WTC11 (cell line): Measurements from ENCODE around the gene NKAIN4. TPM values are rescaled to one million over a fixed set of nuclear protein-coding genes. Genes with fewer than 3 reads are reported as not detected.

Experiments used
- ATAC-seq: fragments of 200-7000 bp; cut with Tn5 transposase; 2 replicates; pipeline ENCODE4 v1.10.0; 2021; ENCODE audit warnings: mild to moderate bottlenecking, moderate library complexity
- CTCF ChIA-PET: fragments of 300-600 bp; sonication (Branson Sonifier 250); formaldehyde crosslinking; loops from one replicate; lab custom pipeline; 2021; ENCODE audit warnings: antibody characterized with exemption; lab: Charles Lee
- POLR2A ChIA-PET: fragments of 350-600 bp; sonication (Branson Sonifier 250); formaldehyde crosslinking; loops from one replicate; lab custom pipeline; 2021; ENCODE audit warnings: antibody characterized with exemption; lab: Charles Lee
- DNase-seq: peaks from one replicate; pipeline ENCODE4 v3.0.0; 2021; ENCODE audit warnings: low spot score
- H3K27ac Mint-ChIP-seq: 2 replicates; pipeline ENCODE4 v1.8.0; 2021; ENCODE audit warnings: mixed read lengths
- H3K27me3 Mint-ChIP-seq: 2 replicates; pipeline ENCODE4 v1.8.0; 2021; ENCODE audit warnings: low read depth, mild to moderate bottlenecking, moderate library complexity, mixed read lengths
- H3K36me3 Mint-ChIP-seq: 2 replicates; pipeline ENCODE4 v1.8.0; 2021; ENCODE audit warnings: mixed read lengths
- H3K4me1 Mint-ChIP-seq: 2 replicates; pipeline ENCODE4 v1.8.0; 2022; ENCODE audit warnings: mixed read lengths
- H3K4me3 Mint-ChIP-seq: 2 replicates; pipeline ENCODE4 v1.8.0; 2021; ENCODE audit warnings: mild to moderate bottlenecking, moderate library complexity, mixed read lengths
- H3K9me3 Mint-ChIP-seq: 2 replicates; pipeline ENCODE4 v1.8.0; 2021; ENCODE audit warnings: mixed read lengths
- ATF1 ChIP-seq: sonication (generic); formaldehyde crosslinking; IDR thresholded peaks from 2 replicates; pipeline ENCODE4 v1.8.1; 2023; ENCODE audit warnings: mild to moderate bottlenecking, moderate library complexity, missing genetic modification reagents
- GRHL2 ChIP-seq: fragments of 250-450 bp; sonication (Bioruptor Pico); IDR thresholded peaks from 2 replicates; pipeline ENCODE4 v1.8.0; 2022; ENCODE audit warnings: mild to moderate bottlenecking, moderate library complexity; ENCODE audit not compliant: insufficient replicate concordance, severe bottlenecking
- HMGXB4 ChIP-seq: sonication (generic); formaldehyde crosslinking; IDR thresholded peaks from 2 replicates; pipeline ENCODE4 v1.8.1; 2023; ENCODE audit warnings: mild to moderate bottlenecking, moderate library complexity, missing genetic modification reagents
- JAZF1 ChIP-seq: fragments of 250-450 bp; sonication (Bioruptor Pico); IDR thresholded peaks from 2 replicates; pipeline ENCODE4 v1.9.0; 2021; ENCODE audit warnings: moderate library complexity, mild to moderate bottlenecking, inconsistent platforms
- JUN ChIP-seq: sonication (generic); formaldehyde crosslinking; IDR thresholded peaks from 2 replicates; pipeline ENCODE4 v1.8.0; 2023; ENCODE audit warnings: mild to moderate bottlenecking, missing genetic modification reagents
- KAT7 ChIP-seq: sonication (generic); formaldehyde crosslinking; IDR thresholded peaks from 2 replicates; pipeline ENCODE4 v1.8.1; 2023; ENCODE audit warnings: missing genetic modification reagents, mild to moderate bottlenecking, borderline replicate concordance
- MXD4 ChIP-seq: fragments of 250-450 bp; sonication (Bioruptor Pico); IDR thresholded peaks from 2 replicates; pipeline ENCODE4 v1.8.0; 2021; ENCODE audit warnings: mild to moderate bottlenecking, moderate library complexity, borderline replicate concordance
- NR1H2 ChIP-seq: sonication (generic); formaldehyde crosslinking; IDR thresholded peaks from 2 replicates; pipeline ENCODE4 v1.9.0; 2021; ENCODE audit warnings: mild to moderate bottlenecking, moderate library complexity, missing genetic modification reagents
- NR2C2 ChIP-seq: sonication (generic); formaldehyde crosslinking; IDR thresholded peaks from 2 replicates; pipeline ENCODE4 v1.8.0; 2022; ENCODE audit warnings: mild to moderate bottlenecking, missing genetic modification reagents
- PRRX2 ChIP-seq: fragments of 250-450 bp; sonication (Bioruptor Pico); IDR thresholded peaks from 2 replicates; pipeline ENCODE4 v1.8.0; 2021; ENCODE audit warnings: mild to moderate bottlenecking
- SOX15 ChIP-seq: fragments of 250-450 bp; sonication (Bioruptor Pico); IDR thresholded peaks from 2 replicates; pipeline ENCODE4 v1.9.0; 2021; ENCODE audit warnings: mild to moderate bottlenecking
- TEAD4 ChIP-seq: sonication (generic); formaldehyde crosslinking; IDR thresholded peaks from 2 replicates; pipeline ENCODE4 v1.8.0; 2022; ENCODE audit warnings: mild to moderate bottlenecking, missing genetic modification reagents
- TP53 ChIP-seq: sonication (generic); formaldehyde crosslinking; IDR thresholded peaks from 2 replicates; pipeline ENCODE4 v1.8.1; 2023; ENCODE audit warnings: mild to moderate bottlenecking, missing genetic modification reagents
- ZBTB21 ChIP-seq: sonication (generic); formaldehyde crosslinking; IDR thresholded peaks from 2 replicates; pipeline ENCODE4 v1.8.1; 2023; ENCODE audit warnings: mild to moderate bottlenecking, missing genetic modification reagents, borderline replicate concordance
- ZNF232 ChIP-seq: sonication (generic); formaldehyde crosslinking; IDR thresholded peaks from 2 replicates; pipeline ENCODE4 v1.8.0; 2022; ENCODE audit warnings: mild to moderate bottlenecking, missing genetic modification reagents
- total RNA-seq: library from RNA; stranded (reverse); gene quantifications from 3 replicates; pipeline ENCODE4 v1.2.3, GENCODE V29; 2021
- TF ChIP-seq, protein P1 (sequence below): sonication (generic); formaldehyde crosslinking; conservative IDR thresholded peaks from 2 replicates; pipeline ENCODE4 v1.8.1; 2023; ENCODE audit warnings: mild to moderate bottlenecking, low read depth, missing genetic modification reagents, moderate library complexity
- TF ChIP-seq, protein P2 (sequence below): sonication (generic); formaldehyde crosslinking; IDR thresholded peaks from 2 replicates; pipeline ENCODE4 v1.8.1; 2023; ENCODE audit warnings: mild to moderate bottlenecking, missing genetic modification reagents, borderline replicate concordance
- TF ChIP-seq, protein P3 (sequence below): sonication (generic); formaldehyde crosslinking; IDR thresholded peaks from 2 replicates; pipeline ENCODE4 v1.8.1; 2022; ENCODE audit warnings: mild to moderate bottlenecking, missing genetic modification reagents, moderate library complexity, borderline replicate concordance

The NKAIN4 gene
- total RNA-seq, 1 experiment from 2014 or later = 7.2 TPM

DNA sequence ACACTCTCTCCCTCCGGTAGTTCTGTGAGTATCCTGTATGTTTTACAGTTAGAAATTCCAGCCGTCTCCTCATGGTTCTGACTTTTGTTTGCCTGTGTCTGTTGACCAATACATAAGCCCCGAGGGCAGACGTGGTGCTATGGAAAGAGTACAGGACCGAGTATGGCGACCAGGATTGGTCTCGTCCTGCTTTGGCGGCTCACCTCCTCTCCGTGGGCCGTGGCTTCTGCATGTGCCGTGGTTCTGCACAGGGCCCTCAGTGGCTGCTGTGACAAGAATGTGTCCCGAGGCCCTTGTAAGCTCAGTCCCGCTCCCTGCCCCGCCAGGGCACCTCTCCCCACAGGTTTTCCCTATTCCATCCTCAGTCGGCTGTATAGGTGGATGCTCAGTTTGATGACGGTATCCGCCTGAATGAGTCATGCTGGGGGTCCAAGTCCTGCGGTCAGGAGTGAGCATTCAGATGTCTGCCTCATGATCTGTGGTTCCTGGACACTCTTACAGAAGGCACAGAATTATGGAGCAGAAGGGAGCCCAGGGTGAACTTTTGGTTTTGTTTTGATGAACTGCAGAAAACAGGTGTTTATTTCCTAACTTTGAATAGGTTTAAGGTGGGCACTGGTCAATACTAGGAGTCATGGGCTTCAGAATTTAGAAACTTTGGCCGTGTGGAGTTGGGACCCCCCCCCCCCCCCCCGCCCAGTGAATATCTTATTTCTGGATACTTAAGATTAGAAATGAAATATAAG is 19.5 kb upstream of the NKAIN4 start:
- H3K4me3 Mint-ChIP-seq = peak overlapping the region; percentile 92
- CTCF ChIA-PET = interaction anchor here (1.1 to 3.6 kb wide), 4 partner anchors 36 to 91 kb away, joined by 4 to 43 read pairs (median 9); no protein-coding TSS in a partner anchor
- H3K36me3 Mint-ChIP-seq = peaks cover 18% of the 10 kb centered on the region
- POLR2A ChIA-PET = no interaction called here
- no peak for ATAC-seq
- DNase-seq = no peak
- peak overlapping the region; percentile 94 for H3K27ac Mint-ChIP-seq
- H3K4me1 Mint-ChIP-seq = peaks cover 14% of the 10 kb centered on the region
- H3K27me3 Mint-ChIP-seq = no peaks in the 10 kb centered on the region
- no peak for TF ChIP-seq MXD4
- TF ChIP-seq ZNF232 = no peak
- TF ChIP-seq GRHL2 = no peak
- TF ChIP-seq NR2C2 (CRISPR knock-in tag) = no peak
- TF ChIP-seq PRRX2 (CRISPR knock-in tag) = no peak
- TF ChIP-seq TEAD4 = no peak
- TF ChIP-seq TP53 (CRISPR knock-in tag) = no peak
- no peak for TF ChIP-seq ATF1
- TF ChIP-seq, protein P1, sequence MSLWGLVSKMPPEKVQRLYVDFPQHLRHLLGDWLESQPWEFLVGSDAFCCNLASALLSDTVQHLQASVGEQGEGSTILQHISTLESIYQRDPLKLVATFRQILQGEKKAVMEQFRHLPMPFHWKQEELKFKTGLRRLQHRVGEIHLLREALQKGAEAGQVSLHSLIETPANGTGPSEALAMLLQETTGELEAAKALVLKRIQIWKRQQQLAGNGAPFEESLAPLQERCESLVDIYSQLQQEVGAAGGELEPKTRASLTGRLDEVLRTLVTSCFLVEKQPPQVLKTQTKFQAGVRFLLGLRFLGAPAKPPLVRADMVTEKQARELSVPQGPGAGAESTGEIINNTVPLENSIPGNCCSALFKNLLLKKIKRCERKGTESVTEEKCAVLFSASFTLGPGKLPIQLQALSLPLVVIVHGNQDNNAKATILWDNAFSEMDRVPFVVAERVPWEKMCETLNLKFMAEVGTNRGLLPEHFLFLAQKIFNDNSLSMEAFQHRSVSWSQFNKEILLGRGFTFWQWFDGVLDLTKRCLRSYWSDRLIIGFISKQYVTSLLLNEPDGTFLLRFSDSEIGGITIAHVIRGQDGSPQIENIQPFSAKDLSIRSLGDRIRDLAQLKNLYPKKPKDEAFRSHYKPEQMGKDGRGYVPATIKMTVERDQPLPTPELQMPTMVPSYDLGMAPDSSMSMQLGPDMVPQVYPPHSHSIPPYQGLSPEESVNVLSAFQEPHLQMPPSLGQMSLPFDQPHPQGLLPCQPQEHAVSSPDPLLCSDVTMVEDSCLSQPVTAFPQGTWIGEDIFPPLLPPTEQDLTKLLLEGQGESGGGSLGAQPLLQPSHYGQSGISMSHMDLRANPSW (CRISPR knock-in tag) = no peak
- TF ChIP-seq ZBTB21 (CRISPR knock-in tag) = no peak
- TF ChIP-seq NR1H2 (CRISPR knock-in tag) = no peak
- H3K9me3 Mint-ChIP-seq = no peaks in the 10 kb centered on the region

- H3K27ac Mint-ChIP-seq = peak overlapping the region; percentile 94
- no peaks in the 10 kb centered on the region for H3K27me3 Mint-ChIP-seq
- CTCF ChIA-PET = interaction anchor here (0.6 to 3.6 kb wide), 10 partner anchors 8 to 105 kb away, joined by 3 to 43 read pairs (median 8); no protein-coding TSS in a partner anchor
- H3K9me3 Mint-ChIP-seq = no peaks in the 10 kb centered on the region
- peaks cover 16% of the 10 kb centered on the region for H3K4me1 Mint-ChIP-seq
- ATAC-seq = no peak
- DNase-seq = no peak
- 0 out of 2 replicates have a peak, but pooled peaks have one; percentile 9 for TF ChIP-seq KAT7 (CRISPR knock-in tag)
- no peak for TF ChIP-seq ATF1
- TF ChIP-seq, all 79 proteins: peak for 1
- Mint-ChIP-seq H3K36me3 (peaks cover 14% of the 10 kb centered on the region), H3K4me3 (peak overlapping the region; percentile 92)
- POLR2A ChIA-PET = interaction anchor here (0.9 kb wide), 1 partner anchor 21 kb away, joined by 3 read pairs; no protein-coding TSS in a partner anchor
Measured at GRCh38 chr20:63273059-63273579, 18.9 kb upstream of the NKAIN4 start.

- no peaks in the 10 kb centered on the region for H3K27me3 Mint-ChIP-seq
- H3K4me3 Mint-ChIP-seq = peak within 1 kb of the TSS; percentile 92
- CTCF ChIA-PET = interaction anchor here (0.6 to 3.6 kb wide), 14 partner anchors 9 to 110 kb away, joined by 3 to 43 read pairs (median 7); no protein-coding TSS in a partner anchor
- no peaks in the 10 kb centered on the region for H3K9me3 Mint-ChIP-seq
- H3K36me3 Mint-ChIP-seq = peaks cover 12% of the 10 kb centered on the region
- peak; percentile 92 for DNase-seq
- peaks cover 16% of the 10 kb centered on the region for H3K4me1 Mint-ChIP-seq
- H3K27ac Mint-ChIP-seq = peak within 1 kb of the TSS; percentile 94
- POLR2A ChIA-PET = interaction anchor here (0.6 to 0.9 kb wide), 2 partner anchors 18 to 21 kb away, joined by 3 read pairs; no protein-coding TSS in a partner anchor
- ATAC-seq = peak; percentile 93
- TF ChIP-seq SOX15 (CRISPR knock-in tag) (no peak), JAZF1 (CRISPR knock-in tag) (no peak), TEAD4 (no peak), JUN (CRISPR knock-in tag) (no peak), HMGXB4 (CRISPR knock-in tag) (no peak)
- TF ChIP-seq, protein P2, sequence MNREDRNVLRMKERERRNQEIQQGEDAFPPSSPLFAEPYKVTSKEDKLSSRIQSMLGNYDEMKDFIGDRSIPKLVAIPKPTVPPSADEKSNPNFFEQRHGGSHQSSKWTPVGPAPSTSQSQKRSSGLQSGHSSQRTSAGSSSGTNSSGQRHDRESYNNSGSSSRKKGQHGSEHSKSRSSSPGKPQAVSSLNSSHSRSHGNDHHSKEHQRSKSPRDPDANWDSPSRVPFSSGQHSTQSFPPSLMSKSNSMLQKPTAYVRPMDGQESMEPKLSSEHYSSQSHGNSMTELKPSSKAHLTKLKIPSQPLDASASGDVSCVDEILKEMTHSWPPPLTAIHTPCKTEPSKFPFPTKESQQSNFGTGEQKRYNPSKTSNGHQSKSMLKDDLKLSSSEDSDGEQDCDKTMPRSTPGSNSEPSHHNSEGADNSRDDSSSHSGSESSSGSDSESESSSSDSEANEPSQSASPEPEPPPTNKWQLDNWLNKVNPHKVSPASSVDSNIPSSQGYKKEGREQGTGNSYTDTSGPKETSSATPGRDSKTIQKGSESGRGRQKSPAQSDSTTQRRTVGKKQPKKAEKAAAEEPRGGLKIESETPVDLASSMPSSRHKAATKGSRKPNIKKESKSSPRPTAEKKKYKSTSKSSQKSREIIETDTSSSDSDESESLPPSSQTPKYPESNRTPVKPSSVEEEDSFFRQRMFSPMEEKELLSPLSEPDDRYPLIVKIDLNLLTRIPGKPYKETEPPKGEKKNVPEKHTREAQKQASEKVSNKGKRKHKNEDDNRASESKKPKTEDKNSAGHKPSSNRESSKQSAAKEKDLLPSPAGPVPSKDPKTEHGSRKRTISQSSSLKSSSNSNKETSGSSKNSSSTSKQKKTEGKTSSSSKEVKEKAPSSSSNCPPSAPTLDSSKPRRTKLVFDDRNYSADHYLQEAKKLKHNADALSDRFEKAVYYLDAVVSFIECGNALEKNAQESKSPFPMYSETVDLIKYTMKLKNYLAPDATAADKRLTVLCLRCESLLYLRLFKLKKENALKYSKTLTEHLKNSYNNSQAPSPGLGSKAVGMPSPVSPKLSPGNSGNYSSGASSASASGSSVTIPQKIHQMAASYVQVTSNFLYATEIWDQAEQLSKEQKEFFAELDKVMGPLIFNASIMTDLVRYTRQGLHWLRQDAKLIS (CRISPR knock-in tag) = no peak
- TF ChIP-seq, protein P3, sequence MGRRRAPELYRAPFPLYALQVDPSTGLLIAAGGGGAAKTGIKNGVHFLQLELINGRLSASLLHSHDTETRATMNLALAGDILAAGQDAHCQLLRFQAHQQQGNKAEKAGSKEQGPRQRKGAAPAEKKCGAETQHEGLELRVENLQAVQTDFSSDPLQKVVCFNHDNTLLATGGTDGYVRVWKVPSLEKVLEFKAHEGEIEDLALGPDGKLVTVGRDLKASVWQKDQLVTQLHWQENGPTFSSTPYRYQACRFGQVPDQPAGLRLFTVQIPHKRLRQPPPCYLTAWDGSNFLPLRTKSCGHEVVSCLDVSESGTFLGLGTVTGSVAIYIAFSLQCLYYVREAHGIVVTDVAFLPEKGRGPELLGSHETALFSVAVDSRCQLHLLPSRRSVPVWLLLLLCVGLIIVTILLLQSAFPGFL (CRISPR knock-in tag) = no peak
Measured at GRCh38 chr20:63272105-63273058, 18.1 kb upstream of the NKAIN4 start, which contains the start of gene ARFGAP1. ARFGAP1 (plus strand) TSS chr20:63272813; CDS start chr20:63275581, 2,768 bp downstream.
